ENCODE data around the gene AHRR. TPM values are rescaled to one million over a fixed set of nuclear protein-coding genes. Genes with fewer than 3 reads are reported as not detected.
"Not testable (repeated sequence)": the region's sequence is repeated elsewhere in the genome, so short reads cannot be mapped to it uniquely, and the experiment has no call there.

Gene AHRR
- total RNA-seq, 1 donor from 2014 or later, result 54.9 TPM

GRCh38 chr5:285991-286557, 35.4 kb upstream of the AHRR start:
- peaks cover 55% of the 10 kb centered on the region for H3K36me3 Mint-ChIP-seq (ENCODE audit: unreplicated experiment)
- H3K4me3 Mint-ChIP-seq (ENCODE audit: unreplicated experiment), result no peak overlapping the region
- H3K27me3 Mint-ChIP-seq (ENCODE audit: unreplicated experiment), result no peaks in the 10 kb centered on the region
- peaks cover 11% of the 10 kb centered on the region for H3K4me1 Mint-ChIP-seq (ENCODE audit: unreplicated experiment)
- no peak for TF ChIP-seq CTCF (IDR thresholded peaks at IDR 0.05)
- H3K9me3 Mint-ChIP-seq (ENCODE audit: unreplicated experiment), result peaks cover 19% of the 10 kb centered on the region
- H3K27ac Mint-ChIP-seq (ENCODE audit: unreplicated experiment), result no peak overlapping the region
- DNase-seq (ENCODE audit: extremely low spot score, unreplicated experiment), result no peak

DNA sequence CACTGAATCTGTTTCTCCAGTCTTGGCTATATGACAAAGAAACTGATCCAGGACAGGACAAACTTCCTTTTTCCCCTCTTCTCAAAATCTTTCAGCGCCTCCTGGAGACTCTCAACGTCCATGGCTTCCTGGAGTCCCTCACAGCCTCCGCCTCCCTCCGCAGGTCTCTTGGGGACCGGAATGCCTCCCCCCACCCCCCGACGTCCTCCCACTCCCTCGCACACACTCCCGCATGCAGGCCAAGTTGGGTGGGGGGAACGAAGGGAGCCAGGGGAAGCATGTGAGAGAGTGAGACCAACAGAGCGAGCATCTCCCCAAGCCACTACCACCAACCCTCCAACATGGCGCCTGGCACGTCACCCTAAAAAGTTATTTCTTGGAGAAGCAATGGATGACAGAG, 31.3 kb upstream of the AHRR start:
- H3K9me3 Mint-ChIP-seq (ENCODE audit: unreplicated experiment); H3K27me3 Mint-ChIP-seq (ENCODE audit: unreplicated experiment); H3K4me1 Mint-ChIP-seq (ENCODE audit: unreplicated experiment); DNase-seq (ENCODE audit: extremely low spot score, unreplicated experiment); H3K27ac Mint-ChIP-seq (ENCODE audit: unreplicated experiment); H3K4me3 Mint-ChIP-seq (ENCODE audit: unreplicated experiment): not testable (repeated sequence)
- H3K36me3 Mint-ChIP-seq (ENCODE audit: unreplicated experiment), result peaks cover 25% of the 10 kb centered on the region

DNA sequence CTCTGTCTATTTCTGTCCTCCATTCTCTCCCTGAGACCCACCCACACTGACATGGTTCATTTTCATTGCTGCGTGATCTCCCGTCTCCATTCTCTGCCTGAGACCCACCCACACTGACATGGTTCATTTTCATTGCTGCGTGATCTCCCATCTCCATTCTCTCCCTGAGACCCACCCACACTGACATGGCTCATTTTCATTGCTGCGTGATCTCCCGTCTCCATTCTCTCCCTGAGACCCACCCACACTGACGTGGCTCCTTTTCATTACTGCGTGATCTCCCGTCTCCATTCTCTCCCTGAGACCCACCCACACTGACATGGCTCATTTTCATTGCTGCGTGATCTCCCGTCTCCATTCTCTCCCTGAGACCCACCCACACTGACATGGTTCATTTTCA, 30.2 kb upstream of the AHRR start:
- H3K4me3 Mint-ChIP-seq (ENCODE audit: unreplicated experiment); H3K9me3 Mint-ChIP-seq (ENCODE audit: unreplicated experiment); H3K4me1 Mint-ChIP-seq (ENCODE audit: unreplicated experiment); DNase-seq (ENCODE audit: extremely low spot score, unreplicated experiment); H3K27me3 Mint-ChIP-seq (ENCODE audit: unreplicated experiment); H3K27ac Mint-ChIP-seq (ENCODE audit: unreplicated experiment): not testable (repeated sequence)
- peaks cover 14% of the 10 kb centered on the region for H3K36me3 Mint-ChIP-seq (ENCODE audit: unreplicated experiment)

GRCh38 chr5:294788-295187, 26.7 kb upstream of the AHRR start:
- not testable (repeated sequence) for H3K4me1 Mint-ChIP-seq (ENCODE audit: unreplicated experiment); DNase-seq (ENCODE audit: extremely low spot score, unreplicated experiment); H3K36me3 Mint-ChIP-seq (ENCODE audit: unreplicated experiment); H3K27ac Mint-ChIP-seq (ENCODE audit: unreplicated experiment); H3K4me3 Mint-ChIP-seq (ENCODE audit: unreplicated experiment); H3K27me3 Mint-ChIP-seq (ENCODE audit: unreplicated experiment); H3K9me3 Mint-ChIP-seq (ENCODE audit: unreplicated experiment)

DNA sequence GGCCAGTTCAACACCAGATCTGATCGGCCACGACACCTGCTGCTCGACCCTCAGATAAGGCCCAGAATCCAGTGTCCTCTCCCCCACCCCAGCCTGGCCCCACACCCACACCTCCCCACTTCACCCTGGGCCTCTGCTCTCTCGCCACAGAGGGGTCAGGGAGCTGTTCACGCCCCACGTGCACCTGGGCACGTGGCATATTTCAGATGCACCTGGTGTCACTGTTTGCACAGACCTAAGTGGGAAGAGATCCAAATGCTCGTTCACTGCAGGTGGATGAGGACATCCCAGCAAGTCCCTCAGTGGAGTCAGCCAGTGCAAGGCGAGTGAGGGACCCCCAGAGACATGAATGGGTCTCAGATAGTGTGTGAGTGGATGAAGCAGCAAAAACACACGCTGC, 25.3 kb upstream of the AHRR start:
- H3K9me3 Mint-ChIP-seq (ENCODE audit: unreplicated experiment); H3K27ac Mint-ChIP-seq (ENCODE audit: unreplicated experiment); H3K4me1 Mint-ChIP-seq (ENCODE audit: unreplicated experiment); H3K27me3 Mint-ChIP-seq (ENCODE audit: unreplicated experiment); H3K36me3 Mint-ChIP-seq (ENCODE audit: unreplicated experiment); DNase-seq (ENCODE audit: extremely low spot score, unreplicated experiment); H3K4me3 Mint-ChIP-seq (ENCODE audit: unreplicated experiment): not testable (repeated sequence)

- H3K27me3 Mint-ChIP-seq (ENCODE audit: unreplicated experiment); DNase-seq (ENCODE audit: extremely low spot score, unreplicated experiment); H3K4me1 Mint-ChIP-seq (ENCODE audit: unreplicated experiment); H3K9me3 Mint-ChIP-seq (ENCODE audit: unreplicated experiment); H3K27ac Mint-ChIP-seq (ENCODE audit: unreplicated experiment); H3K36me3 Mint-ChIP-seq (ENCODE audit: unreplicated experiment); H3K4me3 Mint-ChIP-seq (ENCODE audit: unreplicated experiment): not testable (repeated sequence)
Measured at GRCh38 chr5:296954-297353, 24.6 kb upstream of the AHRR start.

GRCh38 chr5:297448-297847, 24.1 kb upstream of the AHRR start:
- not testable (repeated sequence) for H3K27me3 Mint-ChIP-seq (ENCODE audit: unreplicated experiment); H3K4me3 Mint-ChIP-seq (ENCODE audit: unreplicated experiment); H3K4me1 Mint-ChIP-seq (ENCODE audit: unreplicated experiment); H3K27ac Mint-ChIP-seq (ENCODE audit: unreplicated experiment); DNase-seq (ENCODE audit: extremely low spot score, unreplicated experiment); H3K36me3 Mint-ChIP-seq (ENCODE audit: unreplicated experiment); H3K9me3 Mint-ChIP-seq (ENCODE audit: unreplicated experiment)

- not testable (repeated sequence) for H3K4me3 Mint-ChIP-seq (ENCODE audit: unreplicated experiment); H3K9me3 Mint-ChIP-seq (ENCODE audit: unreplicated experiment); H3K27me3 Mint-ChIP-seq (ENCODE audit: unreplicated experiment); H3K36me3 Mint-ChIP-seq (ENCODE audit: unreplicated experiment); DNase-seq (ENCODE audit: extremely low spot score, unreplicated experiment); H3K27ac Mint-ChIP-seq (ENCODE audit: unreplicated experiment); H3K4me1 Mint-ChIP-seq (ENCODE audit: unreplicated experiment)
Measured at GRCh38 chr5:297991-298736, 23.4 kb upstream of the AHRR start.

All from osteocyte (in vitro differentiated cells).